ENCODE measurements around the gene C10orf120. TPM values are rescaled to one million over a fixed set of nuclear protein-coding genes. Genes with fewer than 3 reads are reported as not detected.

Gene C10orf120
- total RNA-seq (not detected), polyA plus RNA-seq (not detected)

- no peaks in the 10 kb centered on the region for H3K36me3 ChIP-seq (ENCODE audit: insufficient read depth)
- DNase-seq (ENCODE audit: extremely low spot score): no peak
- no peak within 1 kb of the TSS for H3K27ac ChIP-seq (ENCODE audit: low read depth)
- 77% methylated on average over 5 of the region's 5 CpGs for WGBS
- H3K4me3 ChIP-seq (ENCODE audit: low read depth, low read length): no peak within 1 kb of the TSS
- H3K4me1 ChIP-seq (ENCODE audit: insufficient read depth): no peaks in the 10 kb centered on the region
These were observed at the start of gene C10orf120 for GRCh38 chr10:122699796-122700455. C10orf120 (minus strand) TSS chr10:122699846; CDS start chr10:122699790, 56 bp downstream.

GRCh38 chr10:122748496-122748895, 48.9 kb upstream of the C10orf120 start:
- no peak overlapping the region for H3K4me3 ChIP-seq (ENCODE audit: low read depth, low read length)
- 65% methylated on average over 2 of the region's 2 CpGs for WGBS
- H3K4me1 ChIP-seq (ENCODE audit: insufficient read depth): no peaks in the 10 kb centered on the region
- DNase-seq (ENCODE audit: extremely low spot score): no peak
- no peaks in the 10 kb centered on the region for H3K36me3 ChIP-seq (ENCODE audit: insufficient read depth)
- no peak overlapping the region for H3K27ac ChIP-seq (ENCODE audit: low read depth)

GRCh38 chr10:122746408-122746807, 46.8 kb upstream of the C10orf120 start:
- Histone ChIP-seq H3K4me1 (ENCODE audit: insufficient read depth) (no peaks in the 10 kb centered on the region), H3K4me3 (ENCODE audit: low read depth, low read length) (no peak overlapping the region), H3K27ac (ENCODE audit: low read depth) (no peak overlapping the region), H3K36me3 (ENCODE audit: insufficient read depth) (no peaks in the 10 kb centered on the region)
- no peak for DNase-seq (ENCODE audit: extremely low spot score)
- WGBS: 59% methylated on average over 6 of the region's 6 CpGs

- Histone ChIP-seq H3K4me1 (ENCODE audit: insufficient read depth) (no peaks in the 10 kb centered on the region), H3K27ac (ENCODE audit: low read depth) (no peak overlapping the region), H3K36me3 (ENCODE audit: insufficient read depth) (no peaks in the 10 kb centered on the region), H3K4me3 (ENCODE audit: low read depth, low read length) (no peak overlapping the region)
- no peak for DNase-seq (ENCODE audit: extremely low spot score)
- WGBS: 53% methylated on average over 2 of the region's 2 CpGs
These were observed 44.6 kb upstream of the C10orf120 start for GRCh38 chr10:122744257-122744656.

- no peak for DNase-seq (ENCODE audit: extremely low spot score)
- WGBS: 58% methylated on average over 2 of the region's 2 CpGs
- no peak overlapping the region for H3K4me3 ChIP-seq (ENCODE audit: low read depth, low read length)
These were observed 41.0 kb upstream of the C10orf120 start for GRCh38 chr10:122740640-122741039.

GRCh38 chr10:122738031-122738430, 38.4 kb upstream of the C10orf120 start:
- WGBS: 88% methylated on average over 2 of the region's 2 CpGs
- Histone ChIP-seq H3K4me3 (ENCODE audit: low read depth, low read length) (no peak overlapping the region), H3K27ac (ENCODE audit: low read depth) (no peak overlapping the region), H3K36me3 (ENCODE audit: insufficient read depth) (no peaks in the 10 kb centered on the region), H3K4me1 (ENCODE audit: insufficient read depth) (no peaks in the 10 kb centered on the region)
- DNase-seq (ENCODE audit: extremely low spot score): no peak

More at GRCh38 chr10:122740640-122741039, 41.0 kb upstream of the C10orf120 start:
- Histone ChIP-seq H3K36me3 (ENCODE audit: insufficient read depth) (no peaks in the 10 kb centered on the region), H3K27ac (ENCODE audit: low read depth) (no peak overlapping the region), H3K4me1 (ENCODE audit: insufficient read depth) (no peaks in the 10 kb centered on the region)

GRCh38 chr10:122733931-122734665, 34.5 kb upstream of the C10orf120 start:
- WGBS: 82% methylated on average over 13 of the region's 13 CpGs
- H3K4me1 ChIP-seq (ENCODE audit: insufficient read depth): no peaks in the 10 kb centered on the region
- no peak for DNase-seq (ENCODE audit: extremely low spot score)
- H3K27ac ChIP-seq (ENCODE audit: low read depth): no peak overlapping the region
- no peak overlapping the region for H3K4me3 ChIP-seq (ENCODE audit: low read depth, low read length)
- H3K36me3 ChIP-seq (ENCODE audit: insufficient read depth): no peaks in the 10 kb centered on the region

- Histone ChIP-seq H3K27ac (ENCODE audit: low read depth) (no peak overlapping the region), H3K4me1 (ENCODE audit: insufficient read depth) (no peaks in the 10 kb centered on the region), H3K4me3 (ENCODE audit: low read depth, low read length) (no peak overlapping the region), H3K36me3 (ENCODE audit: insufficient read depth) (no peaks in the 10 kb centered on the region)
- 51% methylated on average over 2 of the region's 2 CpGs for WGBS
- no peak for DNase-seq (ENCODE audit: extremely low spot score)
These were observed 33.8 kb upstream of the C10orf120 start for GRCh38 chr10:122733443-122733842.

GRCh38 chr10:122730238-122730637, 30.6 kb upstream of the C10orf120 start:
- DNase-seq (ENCODE audit: extremely low spot score): no peak
- H3K27ac ChIP-seq (ENCODE audit: low read depth): no peak overlapping the region
- no peaks in the 10 kb centered on the region for H3K4me1 ChIP-seq (ENCODE audit: insufficient read depth)
- H3K4me3 ChIP-seq (ENCODE audit: low read depth, low read length): no peak overlapping the region
- no peaks in the 10 kb centered on the region for H3K36me3 ChIP-seq (ENCODE audit: insufficient read depth)
- 60% methylated on average over 6 of the region's 6 CpGs for WGBS

- no peak for DNase-seq (ENCODE audit: extremely low spot score)
- H3K4me1 ChIP-seq (ENCODE audit: insufficient read depth): no peaks in the 10 kb centered on the region
- no peaks in the 10 kb centered on the region for H3K36me3 ChIP-seq (ENCODE audit: insufficient read depth)
- H3K4me3 ChIP-seq (ENCODE audit: low read depth, low read length): no peak overlapping the region
- 81% methylated on average over 9 of the region's 9 CpGs for WGBS
- H3K27ac ChIP-seq (ENCODE audit: low read depth): no peak overlapping the region
These were observed 29.5 kb upstream of the C10orf120 start for GRCh38 chr10:122729126-122729525.

- Histone ChIP-seq H3K36me3 (ENCODE audit: insufficient read depth) (no peaks in the 10 kb centered on the region), H3K4me3 (ENCODE audit: low read depth, low read length) (no peak overlapping the region), H3K27ac (ENCODE audit: low read depth) (no peak overlapping the region), H3K4me1 (ENCODE audit: insufficient read depth) (no peaks in the 10 kb centered on the region)
- no peak for DNase-seq (ENCODE audit: extremely low spot score)
- 63% methylated on average over 5 of the region's 5 CpGs for WGBS
These were observed 27.8 kb upstream of the C10orf120 start for GRCh38 chr10:122727426-122727825.

GRCh38 chr10:122725768-122726167, 26.1 kb upstream of the C10orf120 start:
- no peak for DNase-seq (ENCODE audit: extremely low spot score)
- 58% methylated on average over 5 of the region's 5 CpGs for WGBS
- Histone ChIP-seq H3K36me3 (ENCODE audit: insufficient read depth) (no peaks in the 10 kb centered on the region), H3K4me3 (ENCODE audit: low read depth, low read length) (no peak overlapping the region), H3K4me1 (ENCODE audit: insufficient read depth) (no peaks in the 10 kb centered on the region), H3K27ac (ENCODE audit: low read depth) (no peak overlapping the region)

GRCh38 chr10:122725006-122725405, 25.4 kb upstream of the C10orf120 start:
- no peak overlapping the region for H3K4me3 ChIP-seq (ENCODE audit: low read depth, low read length)
- no peaks in the 10 kb centered on the region for H3K36me3 ChIP-seq (ENCODE audit: insufficient read depth)
- no peak overlapping the region for H3K27ac ChIP-seq (ENCODE audit: low read depth)
- DNase-seq (ENCODE audit: extremely low spot score): no peak
- WGBS: 96% methylated on average over 1 of the region's 1 CpG
- H3K4me1 ChIP-seq (ENCODE audit: insufficient read depth): no peaks in the 10 kb centered on the region

GRCh38 chr10:122721111-122721510, 21.5 kb upstream of the C10orf120 start:
- H3K27ac ChIP-seq (ENCODE audit: low read depth): no peak overlapping the region
- H3K4me1 ChIP-seq (ENCODE audit: insufficient read depth): no peaks in the 10 kb centered on the region
- no peaks in the 10 kb centered on the region for H3K36me3 ChIP-seq (ENCODE audit: insufficient read depth)
- DNase-seq (ENCODE audit: extremely low spot score): no peak
- H3K4me3 ChIP-seq (ENCODE audit: low read depth, low read length): no peak overlapping the region
- 92% methylated on average over 3 of the region's 3 CpGs for WGBS

Data from urinary bladder (tissue), 4 donors.